Gastrocnemius medialis (tissue), 4 donors: ENCODE results near the gene NLGN1. TPM values are rescaled to one million over a fixed set of nuclear protein-coding genes. Genes with fewer than 3 reads are reported as not detected.

Source experiments
- ATAC-seq, 2 donors: fragments of 150-250 bp; one replicate each; pipeline ENCODE4 v1.9.1; 2016
- DNase-seq, 2 donors: peaks; one replicate each; pipeline ENCODE4 v3.0.0-alpha.2; 2019
- H3K27ac ChIP-seq, 4 donors: fragments of 200-600 bp; sonication (generic); 1 replicate in 1 of 4; 2 replicates in 3 of 4; pipeline ENCODE4 v1.5.1; 2016 to 2018; ENCODE audit warnings: mild to moderate bottlenecking in 2 of 4, moderate library complexity in 1 of 4
- H3K27me3 ChIP-seq, 3 donors: fragments of 200-600 bp; sonication (generic) in 2 of 3; 1 replicate in 1 of 3; 2 replicates in 2 of 3; pipeline versions ENCODE4 v1.5.1 to v1.6.0; 2016 to 2019; ENCODE audit warnings: mild to moderate bottlenecking in 1 of 3, moderate library complexity in 1 of 3
- H3K36me3 ChIP-seq, 2 donors: fragments of 200-600 bp; sonication (generic) in 1 of 2; one replicate each; pipeline ENCODE4 v1.5.1; 2017 to 2018
- H3K4me1 ChIP-seq, 2 donors: fragments of 200-600 bp; sonication (generic) in 1 of 2; one replicate each; pipeline ENCODE4 v1.5.1; 2016 to 2017; ENCODE audit warnings: mild to moderate bottlenecking in 2 of 2
- H3K4me3 ChIP-seq, 4 donors: fragments of 200-600 bp; sonication (generic) in 3 of 4; 1 replicate in 1 of 4; 2 replicates in 3 of 4; pipeline ENCODE4 v1.5.1; 2016 to 2019; ENCODE audit warnings: mild to moderate bottlenecking in 2 of 4
- H3K9me3 ChIP-seq, 3 donors: fragments of 200-600 bp; sonication (generic) in 2 of 3; 1 replicate in 1 of 3; 2 replicates in 2 of 3; pipeline ENCODE4 v1.5.1; 2016 to 2019
- CTCF ChIP-seq, 5 experiments: fragments of 450-650 bp in 3 of 5; fragments of 200-600 bp in 2 of 5; sonication (generic) in 2 of 5; IDR thresholded peaks in 4 of 5; conservative IDR thresholded peaks in 1 of 5; 1 replicate in 4 of 5; 2 replicates in 1 of 5; pipeline ENCODE4 v1.5.1; 2016 to 2019; ENCODE audit warnings: antibody characterized with exemption in 5 of 5, mild to moderate bottlenecking in 3 of 5, moderate library complexity in 3 of 5
- POLR2A ChIP-seq, 2 donors: fragments of 450-650 bp; IDR thresholded peaks; one replicate each; pipeline ENCODE4 v1.6.1; 2017; ENCODE audit warnings: antibody characterized with exemption in 2 of 2, mild to moderate bottlenecking in 2 of 2, moderate library complexity in 2 of 2
- in situ Hi-C, 4 donors: fragments of 200-750 bp; cut with MboI; loops; one replicate each; pipeline versions ENCODE4 v1.15.0 to v1.8.0; 2017; ENCODE audit warnings: low sequenced_read_pairs in 4 of 4
- intact Hi-C: fragments of 100-400 bp; cut with DNase I; formaldehyde crosslinking; loops from one replicate; pipeline ENCODE4 v1.15.1; 2023; ENCODE audit warnings: low total_unique reads
- total RNA-seq, 4 donors: library from RNA; depleted of rRNA; stranded (reverse); fragments of >200 nt; gene quantifications; one replicate each; pipeline versions ENCODE4 v1.1.0 to v1.2.3, GENCODE V29; 2016

Gene NLGN1
- total RNA-seq, 4 donors from 2014 or later = 0.52 to 1.9 (median 1.1) TPM

- ATAC-seq (no peak), DNase-seq (no peak)
- H3K27ac ChIP-seq = no peak overlapping the region
- no peaks in the 10 kb centered on the region for H3K36me3 ChIP-seq
- H3K4me1 ChIP-seq = no peaks in the 10 kb centered on the region
- H3K27me3 ChIP-seq = no peaks in the 10 kb centered on the region
- TF ChIP-seq CTCF (IDR thresholded peaks at IDR 0.05 in 4 of 5, conservative IDR thresholded peaks at IDR 0.05 in 1 of 5) = no peak
- no peak for TF ChIP-seq POLR2A (IDR thresholded peaks at IDR 0.05)
- intact Hi-C loops = no loop called here
- H3K9me3 ChIP-seq = no peaks in the 10 kb centered on the region
- no peak overlapping the region for H3K4me3 ChIP-seq
- in situ Hi-C loops = no loop called here
Observed at GRCh38 chr3:174051191-174051590, 653.6 kb downstream of the NLGN1 start.

- H3K36me3 ChIP-seq = no peaks in the 10 kb centered on the region
- intact Hi-C loops = no loop called here
- H3K4me3 ChIP-seq = no peak overlapping the region
- H3K9me3 ChIP-seq = no peaks in the 10 kb centered on the region
- no peak for DNase-seq
- TF ChIP-seq CTCF (IDR thresholded peaks at IDR 0.05 in 4 of 5, conservative IDR thresholded peaks at IDR 0.05 in 1 of 5) (no peak), POLR2A (IDR thresholded peaks at IDR 0.05) (no peak)
- H3K4me1 ChIP-seq = no peaks in the 10 kb centered on the region
- H3K27me3 ChIP-seq = no peaks in the 10 kb centered on the region
- no peak for ATAC-seq
- in situ Hi-C loops = no loop called here
- H3K27ac ChIP-seq = no peak overlapping the region
Observed at GRCh38 chr3:174058804-174059203, 661.3 kb downstream of the NLGN1 start.

- Histone ChIP-seq H3K4me3 (no peak overlapping the region), H3K4me1 (no peaks in the 10 kb centered on the region), H3K9me3 (no peaks in the 10 kb centered on the region), H3K27me3 (no peaks in the 10 kb centered on the region), H3K36me3 (no peaks in the 10 kb centered on the region), H3K27ac (no peak overlapping the region)
- no peak for TF ChIP-seq CTCF (IDR thresholded peaks at IDR 0.05 in 4 of 5, conservative IDR thresholded peaks at IDR 0.05 in 1 of 5)
- no peak for DNase-seq
- intact Hi-C loops (no loop called here), in situ Hi-C loops (no loop called here)
- no peak for ATAC-seq
Observed at GRCh38 chr3:174060431-174060830, 662.9 kb downstream of the NLGN1 start.

- TF ChIP-seq CTCF (IDR thresholded peaks at IDR 0.05 in 4 of 5, conservative IDR thresholded peaks at IDR 0.05 in 1 of 5) (no peak), POLR2A (IDR thresholded peaks at IDR 0.05) (no peak)
Observed at GRCh38 chr3:174061162-174061561, 663.6 kb downstream of the NLGN1 start.

GRCh38 chr3:174061731-174062130, 664.2 kb downstream of the NLGN1 start:
- Histone ChIP-seq H3K27me3 (no peaks in the 10 kb centered on the region), H3K4me1 (no peaks in the 10 kb centered on the region), H3K36me3 (no peaks in the 10 kb centered on the region), H3K4me3 (no peak overlapping the region), H3K27ac (no peak overlapping the region), H3K9me3 (no peaks in the 10 kb centered on the region)
- in situ Hi-C loops = no loop called here
- ATAC-seq (no peak), DNase-seq (no peak)
- intact Hi-C loops = no loop called here
- TF ChIP-seq CTCF (IDR thresholded peaks at IDR 0.05 in 4 of 5, conservative IDR thresholded peaks at IDR 0.05 in 1 of 5) (no peak), POLR2A (IDR thresholded peaks at IDR 0.05) (no peak)

More at GRCh38 chr3:174061162-174061561, 663.6 kb downstream of the NLGN1 start:
- no peak overlapping the region for H3K4me3 ChIP-seq
- H3K27me3 ChIP-seq = no peaks in the 10 kb centered on the region
- H3K9me3 ChIP-seq = no peaks in the 10 kb centered on the region
- no peak for DNase-seq
- ATAC-seq = no peak
- in situ Hi-C loops (no loop called here), intact Hi-C loops (no loop called here)
- no peaks in the 10 kb centered on the region for H3K36me3 ChIP-seq
- no peaks in the 10 kb centered on the region for H3K4me1 ChIP-seq
- H3K27ac ChIP-seq = no peak overlapping the region
